ENCODE measurements around the gene PANK3. TPM values are rescaled to one million over a fixed set of nuclear protein-coding genes. Genes with fewer than 3 reads are reported as not detected.
"Not testable (repeated sequence)": the region's sequence is repeated elsewhere in the genome, so short reads cannot be mapped to it uniquely, and the experiment has no call there.

The PANK3 gene
- total and polyA plus RNA-seq, 8 donors, result 4.8 to 104 (median 12.2) TPM

- Histone ChIP-seq H3K27me3 (no peaks in the 10 kb centered on the region), H3K36me3 (no peaks in the 10 kb centered on the region), H3K4me3 (peak overlapping the region; percentile 72 to 94 (median 85)), H3K27ac (peak overlapping the region in 4 of 5 donors; percentile 92 to 98 (median 96)), H3K4me1 (peaks cover 20 to 45% (median 32%) of the 10 kb centered on the region in 4 donors), H3K9me3 (no peaks in the 10 kb centered on the region)
- DNase-seq, result peak in 1 of 2 donors; percentile 47
- intact Hi-C loops (cut with DNase I; ENCODE audit: low total_unique reads), result no loop called here
- TF ChIP-seq, protein P1, sequence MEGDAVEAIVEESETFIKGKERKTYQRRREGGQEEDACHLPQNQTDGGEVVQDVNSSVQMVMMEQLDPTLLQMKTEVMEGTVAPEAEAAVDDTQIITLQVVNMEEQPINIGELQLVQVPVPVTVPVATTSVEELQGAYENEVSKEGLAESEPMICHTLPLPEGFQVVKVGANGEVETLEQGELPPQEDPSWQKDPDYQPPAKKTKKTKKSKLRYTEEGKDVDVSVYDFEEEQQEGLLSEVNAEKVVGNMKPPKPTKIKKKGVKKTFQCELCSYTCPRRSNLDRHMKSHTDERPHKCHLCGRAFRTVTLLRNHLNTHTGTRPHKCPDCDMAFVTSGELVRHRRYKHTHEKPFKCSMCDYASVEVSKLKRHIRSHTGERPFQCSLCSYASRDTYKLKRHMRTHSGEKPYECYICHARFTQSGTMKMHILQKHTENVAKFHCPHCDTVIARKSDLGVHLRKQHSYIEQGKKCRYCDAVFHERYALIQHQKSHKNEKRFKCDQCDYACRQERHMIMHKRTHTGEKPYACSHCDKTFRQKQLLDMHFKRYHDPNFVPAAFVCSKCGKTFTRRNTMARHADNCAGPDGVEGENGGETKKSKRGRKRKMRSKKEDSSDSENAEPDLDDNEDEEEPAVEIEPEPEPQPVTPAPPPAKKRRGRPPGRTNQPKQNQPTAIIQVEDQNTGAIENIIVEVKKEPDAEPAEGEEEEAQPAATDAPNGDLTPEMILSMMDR (IDR thresholded peaks at IDR 0.05), result no peak
- TF ChIP-seq POLR2A (IDR thresholded peaks at IDR 0.05) (no peak), POLR2AphosphoS5 (IDR thresholded peaks at IDR 0.05) (no peak), EP300 (IDR thresholded peaks at IDR 0.05) (no peak)
- 9 to 20% (median 9%) methylated on average over 3 of the region's 3 CpGs for WGBS, 5 donors
Observed at GRCh38 chr5:168578006-168578405, 1.2 kb downstream of the PANK3 start.

DNA sequence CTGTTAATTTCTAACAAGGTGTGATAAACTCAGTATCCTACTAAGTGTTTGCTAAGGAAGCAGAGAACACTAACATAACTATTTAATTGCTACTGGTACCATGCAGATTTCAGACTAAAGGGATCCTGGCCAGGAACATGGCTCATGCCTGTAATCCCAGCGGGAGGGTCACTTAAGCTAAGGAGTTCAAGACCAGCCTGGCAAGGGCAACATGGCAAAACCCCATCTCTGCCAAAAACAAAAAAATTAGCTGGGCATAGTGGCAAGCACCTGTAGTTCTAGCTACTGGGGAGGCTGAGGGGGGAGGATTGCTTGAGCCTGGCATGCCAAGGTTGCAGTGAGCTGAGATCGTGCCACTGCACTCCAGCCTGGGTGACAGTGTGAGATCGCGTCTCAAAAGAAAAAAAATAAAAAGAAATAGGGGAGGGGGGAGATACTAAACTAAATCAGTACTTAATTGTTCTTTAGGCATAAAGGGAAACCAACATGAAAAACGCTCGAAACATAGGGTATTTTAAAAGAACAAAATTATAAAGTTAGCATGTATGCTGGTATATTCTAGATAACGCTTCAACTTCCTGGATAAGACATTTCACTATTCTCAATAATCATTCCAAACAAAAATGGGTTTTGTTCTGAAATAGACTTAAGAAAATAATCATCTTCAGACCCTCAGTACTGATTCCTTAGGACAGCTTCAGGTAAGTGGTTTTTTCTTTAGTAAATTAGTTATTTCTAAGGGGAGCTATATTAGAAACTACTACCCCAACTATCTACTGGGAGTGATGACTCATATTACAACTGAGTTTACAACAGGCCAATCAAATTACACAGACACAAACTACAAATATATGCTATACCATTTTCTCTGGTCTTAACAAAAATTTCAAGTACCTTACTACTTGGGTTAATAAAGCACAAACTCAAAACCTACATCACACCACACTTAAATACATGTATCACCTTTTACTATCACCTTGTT lies 3.5 kb downstream of the PANK3 start:
- Histone ChIP-seq H3K4me1 (peaks cover 18 to 46% (median 32%) of the 10 kb centered on the region in 4 donors), H3K27me3 (no peaks in the 10 kb centered on the region), H3K36me3 (no peaks in the 10 kb centered on the region), H3K4me3 (no peak overlapping the region), H3K9me3 (no peaks in the 10 kb centered on the region), H3K27ac (no peak overlapping the region)
- intact Hi-C loops (cut with DNase I; ENCODE audit: low total_unique reads), result no loop called here
- TF ChIP-seq, protein P1 (IDR thresholded peaks at IDR 0.05), result no peak
- TF ChIP-seq POLR2A (IDR thresholded peaks at IDR 0.05), result no peak
- TF ChIP-seq EP300 (IDR thresholded peaks at IDR 0.05), result no peak
- TF ChIP-seq POLR2AphosphoS5 (IDR thresholded peaks at IDR 0.05), result no peak
- no peak for DNase-seq
- WGBS, 5 donors, result 83 to 93% (median 85%) methylated on average over 7 of the region's 7 CpGs

- peaks cover 10 to 37% (median 25%) of the 10 kb centered on the region in 4 donors for H3K4me1 ChIP-seq
- H3K9me3 ChIP-seq; H3K4me3 ChIP-seq; H3K27ac ChIP-seq; H3K36me3 ChIP-seq; H3K27me3 ChIP-seq; intact Hi-C loops (cut with DNase I; ENCODE audit: low total_unique reads); DNase-seq: not testable (repeated sequence)
- WGBS, 5 donors, result 98 to 100% (median 100%) methylated on average over 1 of the region's 1 CpG
Observed at GRCh38 chr5:168574156-168574555, 5.0 kb downstream of the PANK3 start.

- intact Hi-C loops (cut with DNase I; ENCODE audit: low total_unique reads); H3K27me3 ChIP-seq; H3K9me3 ChIP-seq; H3K27ac ChIP-seq; H3K36me3 ChIP-seq; H3K4me3 ChIP-seq; DNase-seq: not testable (repeated sequence)
- peaks cover 10 to 37% (median 25%) of the 10 kb centered on the region in 4 donors for H3K4me1 ChIP-seq
- 72 to 100% (median 94%) methylated on average over 1 to 3 of the region's 3 CpGs for WGBS, 5 donors
Observed at GRCh38 chr5:168573663-168574062, 5.5 kb downstream of the PANK3 start.

- no peak for DNase-seq
- TF ChIP-seq POLR2AphosphoS5 (IDR thresholded peaks at IDR 0.05), result no peak
- TF ChIP-seq, protein P1 (IDR thresholded peaks at IDR 0.05), result no peak
- intact Hi-C loops (cut with DNase I; ENCODE audit: low total_unique reads), result no loop called here
- Histone ChIP-seq H3K27ac (no peak overlapping the region), H3K36me3 (peaks cover 0 to 34% (median 29%) of the 10 kb centered on the region in 4 donors), H3K4me1 (peaks cover 0 to 10% (median 3%) of the 10 kb centered on the region in 4 donors), H3K9me3 (no peaks in the 10 kb centered on the region), H3K27me3 (no peaks in the 10 kb centered on the region), H3K4me3 (no peak overlapping the region)
- whole genome bisulfite sequencing, 5 donors, result 86 to 89% (median 87%) methylated on average over 11 of the region's 11 CpGs
Observed at GRCh38 chr5:168570490-168571328, 8.5 kb downstream of the PANK3 start.
